ENCODE results near the gene C11orf58.

Gene C11orf58

GRCh38 chr11:16738193-16738946, at the start of gene C11orf58:
Gene C11orf58 (plus strand): TSS chr11:16738647. CDS start chr11:16738779, 132 bp downstream.
- Histone ChIP-seq H3K36me3 (replicated peaks; ENCODE audit: insufficient read depth, low read length) (no peaks in the 10 kb centered on the region), H4K20me1 (ENCODE audit: insufficient read depth, low read length) (no peaks in the 10 kb centered on the region; the same call in 1 of the 2 replicates), H3K27ac (ENCODE audit: low read length) (peak within 1 kb of the TSS; percentile 46), H3K4me2 (ENCODE audit: low read depth, low read length) (peak within 1 kb of the TSS; percentile 76), H3K27me3 (replicated peaks; ENCODE audit: insufficient read depth, low read length) (no peaks in the 10 kb centered on the region), H3K4me3 (ENCODE audit: low read length) (peak within 1 kb of the TSS; percentile 97), H3K4me1 (ENCODE audit: low read length) (peaks cover 11% of the 10 kb centered on the region; the same call in 1 of the 2 replicates), H3K9me2 (replicated peaks; ENCODE audit: insufficient read depth, low read length) (no peaks in the 10 kb centered on the region), H3K9ac (ENCODE audit: low read length) (peak within 1 kb of the TSS; percentile 91), H3K79me2 (ENCODE audit: low read length) (peaks cover 50% of the 10 kb centered on the region), H3F3A (ENCODE audit: insufficient read depth, low read length) (no peaks in the 10 kb centered on the region), H3K9me3 (replicated peaks; ENCODE audit: insufficient read depth, low read length) (no peaks in the 10 kb centered on the region), H2AFZ (ENCODE audit: low read length) (peak within 1 kb of the TSS; percentile 64)
- TF ChIP-seq EZH2phosphoT487 (IDR thresholded peaks at IDR 0.05; ENCODE audit: low read length) (no peak), EZH2 (optimal IDR thresholded peaks at IDR 0.05; ENCODE audit: low read depth, low read length) (no peak), CTCF (IDR thresholded peaks at IDR 0.05; ENCODE audit: low read length) (no peak)
- DNase-seq: peak; percentile 98

GRCh38 chr11:16690086-16690485, 48.4 kb upstream of the C11orf58 start:
- H2AFZ ChIP-seq (ENCODE audit: low read length): no peak overlapping the region
- no peaks in the 10 kb centered on the region for H3K9me2 ChIP-seq (replicated peaks; ENCODE audit: insufficient read depth, low read length)
- no peaks in the 10 kb centered on the region for H3K27me3 ChIP-seq (replicated peaks; ENCODE audit: insufficient read depth, low read length)
- H3K79me2 ChIP-seq (ENCODE audit: low read length): no peaks in the 10 kb centered on the region
- TF ChIP-seq CTCF (IDR thresholded peaks at IDR 0.05; ENCODE audit: low read length) (no peak), EZH2 (optimal IDR thresholded peaks at IDR 0.05; ENCODE audit: low read depth, low read length) (no peak), EZH2phosphoT487 (IDR thresholded peaks at IDR 0.05; ENCODE audit: low read length) (no peak)
- no peaks in the 10 kb centered on the region for H3K36me3 ChIP-seq (replicated peaks; ENCODE audit: insufficient read depth, low read length)
- no peak overlapping the region for H3K4me2 ChIP-seq (ENCODE audit: low read depth, low read length)
- no peak overlapping the region for H3K27ac ChIP-seq (ENCODE audit: low read length)
- H3K9ac ChIP-seq (ENCODE audit: low read length): no peak overlapping the region
- no peak for DNase-seq
- H3K9me3 ChIP-seq (replicated peaks; ENCODE audit: insufficient read depth, low read length): no peaks in the 10 kb centered on the region
- no peaks in the 10 kb centered on the region for H3F3A ChIP-seq (ENCODE audit: insufficient read depth, low read length)
- no peaks in the 10 kb centered on the region for H4K20me1 ChIP-seq (ENCODE audit: insufficient read depth, low read length)
- H3K4me3 ChIP-seq (ENCODE audit: low read length): no peak overlapping the region
- no peaks in the 10 kb centered on the region for H3K4me1 ChIP-seq (ENCODE audit: low read length)

- no peak overlapping the region for H3K9ac ChIP-seq (ENCODE audit: low read length)
- H3K9me2 ChIP-seq (replicated peaks; ENCODE audit: insufficient read depth, low read length): no peaks in the 10 kb centered on the region
- no peak for DNase-seq
- H3K36me3 ChIP-seq (replicated peaks; ENCODE audit: insufficient read depth, low read length): no peaks in the 10 kb centered on the region
- no peaks in the 10 kb centered on the region for H3K9me3 ChIP-seq (replicated peaks; ENCODE audit: insufficient read depth, low read length)
- H3K4me1 ChIP-seq (ENCODE audit: low read length): no peaks in the 10 kb centered on the region
- no peak overlapping the region for H3K27ac ChIP-seq (ENCODE audit: low read length)
- H3K4me3 ChIP-seq (ENCODE audit: low read length): no peak overlapping the region
- TF ChIP-seq CTCF (IDR thresholded peaks at IDR 0.05; ENCODE audit: low read length): no peak
- TF ChIP-seq EZH2 (optimal IDR thresholded peaks at IDR 0.05; ENCODE audit: low read depth, low read length): no peak
- no peak for TF ChIP-seq EZH2phosphoT487 (IDR thresholded peaks at IDR 0.05; ENCODE audit: low read length)
- H3K4me2 ChIP-seq (ENCODE audit: low read depth, low read length): no peak overlapping the region
- no peaks in the 10 kb centered on the region for H3F3A ChIP-seq (ENCODE audit: insufficient read depth, low read length)
- H3K79me2 ChIP-seq (ENCODE audit: low read length): no peaks in the 10 kb centered on the region
- H2AFZ ChIP-seq (ENCODE audit: low read length): no peak overlapping the region
- no peaks in the 10 kb centered on the region for H3K27me3 ChIP-seq (replicated peaks; ENCODE audit: insufficient read depth, low read length)
- H4K20me1 ChIP-seq (ENCODE audit: insufficient read depth, low read length): no peaks in the 10 kb centered on the region
Measured at GRCh38 chr11:16703795-16704194, 34.7 kb upstream of the C11orf58 start.
